MG63 (cell line): ENCODE data around the gene PCIF1. TPM values are rescaled to one million over a fixed set of nuclear protein-coding genes. Genes with fewer than 3 reads are reported as not detected.

Source experiments
- DNase-seq: peaks from one replicate; pipeline ENCODE4 v3.0.0-alpha.2; 2020
- H3K27me3 ChIP-seq: fragments of 250-450 bp; sonication (Bioruptor Pico); 2 replicates; pipeline ENCODE4 v1.5.1; 2020; ENCODE audit warnings: mild to moderate bottlenecking, moderate library complexity
- H3K36me3 ChIP-seq: fragments of 250-450 bp; sonication (Bioruptor Pico); 2 replicates; pipeline ENCODE4 v1.5.1; 2020; ENCODE audit warnings: mild to moderate bottlenecking, moderate library complexity
- H3K4me3 ChIP-seq: fragments of 250-450 bp; sonication (Bioruptor Pico); 2 replicates; pipeline ENCODE4 v1.5.1; 2020; ENCODE audit warnings: mild to moderate bottlenecking, moderate library complexity
- H3K9me3 ChIP-seq: fragments of 250-450 bp; sonication (Bioruptor Pico); 2 replicates; pipeline ENCODE4 v1.5.1; 2020; ENCODE audit warnings: mild to moderate bottlenecking, moderate library complexity
- total RNA-seq: library from RNA; depleted of rRNA; stranded (reverse); fragments of >200 nt; shearing (Covaris generic); gene quantifications from 2 replicates; pipeline ENCODE4 v1.2.3, GENCODE V29; 2014; ENCODE audit warnings: low replicate concordance

Gene PCIF1
- total RNA-seq, 1 experiment from 2014 or later = 10.5 TPM

DNA sequence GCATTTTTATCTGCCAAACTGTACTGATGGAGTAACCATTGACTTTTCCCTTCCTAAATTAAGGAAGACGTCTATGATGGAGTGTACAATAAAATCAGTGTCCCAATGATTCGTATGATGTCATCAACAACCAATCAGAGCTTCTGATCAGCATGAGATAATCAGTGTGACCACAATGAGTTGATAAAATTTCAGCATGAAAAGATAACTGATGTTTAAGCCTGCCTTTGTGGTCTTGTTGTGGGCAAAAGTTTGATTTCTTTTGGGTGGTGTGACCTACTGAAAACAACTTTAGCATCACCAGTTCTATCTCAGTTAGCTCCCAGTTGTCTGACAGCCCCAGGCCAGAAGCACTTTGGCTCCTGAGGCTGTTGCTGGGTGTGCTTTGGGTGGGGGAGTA is 3.3 kb downstream of the PCIF1 start:
- DNase-seq = no peak
- no peak overlapping the region for H3K4me3 ChIP-seq
- H3K36me3 ChIP-seq = peaks cover 51% of the 10 kb centered on the region
- no peaks in the 10 kb centered on the region for H3K9me3 ChIP-seq
- no peaks in the 10 kb centered on the region for H3K27me3 ChIP-seq

DNA sequence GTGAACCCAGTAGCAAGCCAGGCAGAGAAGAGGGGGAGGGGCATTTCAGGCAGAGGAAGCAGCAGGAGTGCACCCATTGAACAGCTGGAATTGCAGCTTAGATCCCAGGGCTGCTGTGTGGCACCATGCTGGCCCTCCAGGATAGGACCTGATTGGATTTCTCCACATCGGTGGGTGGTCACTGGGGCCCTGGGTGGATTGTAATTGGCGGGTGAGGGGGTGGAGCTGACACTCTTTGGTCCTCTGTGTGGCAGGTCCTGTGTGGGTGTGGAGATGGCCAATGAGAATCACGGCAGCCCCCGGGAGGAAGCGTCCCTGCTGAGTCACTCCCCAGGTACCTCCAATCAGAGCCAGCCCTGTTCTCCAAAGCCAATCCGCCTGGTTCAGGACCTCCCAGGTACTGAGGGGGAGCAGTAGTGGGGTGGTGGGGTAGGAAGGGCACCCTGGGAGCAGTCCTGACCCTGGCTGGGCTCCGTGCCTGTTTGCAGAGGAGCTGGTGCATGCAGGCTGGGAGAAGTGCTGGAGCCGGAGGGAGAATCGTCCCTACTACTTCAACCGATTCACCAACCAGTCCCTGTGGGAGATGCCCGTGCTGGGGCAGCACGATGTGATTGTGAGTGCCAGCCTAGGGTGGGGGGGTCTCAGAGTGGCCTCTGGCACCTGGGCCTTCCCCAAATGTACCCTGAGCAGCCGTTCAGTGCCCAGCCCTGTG is 4.4 kb downstream of the PCIF1 start:
- peaks cover 60% of the 10 kb centered on the region for H3K36me3 ChIP-seq
- no peak overlapping the region for H3K4me3 ChIP-seq
- no peaks in the 10 kb centered on the region for H3K27me3 ChIP-seq
- no peak for DNase-seq
- H3K9me3 ChIP-seq = no peaks in the 10 kb centered on the region

DNA sequence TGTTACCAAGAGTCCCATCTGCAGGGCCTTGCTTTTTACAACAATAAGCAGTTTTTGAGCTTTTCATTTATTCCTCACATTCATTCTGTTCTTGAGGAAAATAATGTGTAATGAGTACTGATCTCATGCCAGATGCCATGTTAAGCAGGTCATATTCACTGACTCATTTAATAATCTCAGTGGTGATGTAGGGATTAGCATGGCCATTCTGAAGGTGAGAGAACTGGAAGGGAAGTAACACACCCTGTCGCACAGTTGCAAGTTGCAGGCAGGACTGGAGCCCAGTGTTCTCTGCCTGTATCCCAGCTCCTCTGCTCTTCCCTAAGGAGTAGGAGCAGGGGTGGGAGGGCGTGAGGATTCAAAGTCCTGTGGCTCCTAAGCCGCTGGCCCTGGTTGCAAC is 5.6 kb downstream of the PCIF1 start:
- Histone ChIP-seq H3K27me3 (no peaks in the 10 kb centered on the region), H3K9me3 (no peaks in the 10 kb centered on the region), H3K36me3 (peaks cover 67% of the 10 kb centered on the region), H3K4me3 (no peak overlapping the region)
- DNase-seq = no peak

DNA sequence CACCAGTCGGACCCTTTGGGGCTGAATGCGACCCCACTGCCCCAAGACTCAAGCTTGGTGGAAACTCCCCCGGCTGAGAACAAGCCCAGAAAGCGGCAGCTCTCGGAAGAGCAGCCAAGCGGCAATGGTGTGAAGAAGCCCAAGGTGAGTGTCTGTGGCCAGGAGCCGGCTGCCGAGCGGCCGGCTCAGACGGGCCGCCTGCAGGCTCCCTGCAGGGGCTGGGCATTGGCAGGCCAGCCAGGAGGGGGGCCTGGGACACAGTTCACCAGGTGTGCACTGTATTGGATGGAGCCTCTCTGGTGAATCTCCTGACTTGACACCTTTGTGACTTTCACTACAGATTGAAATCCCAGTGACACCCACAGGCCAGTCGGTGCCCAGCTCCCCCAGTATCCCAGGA is 6.0 kb downstream of the PCIF1 start:
- H3K27me3 ChIP-seq = no peaks in the 10 kb centered on the region
- DNase-seq = no peak
- H3K36me3 ChIP-seq = peaks cover 71% of the 10 kb centered on the region
- H3K9me3 ChIP-seq = no peaks in the 10 kb centered on the region
- no peak overlapping the region for H3K4me3 ChIP-seq

GRCh38 chr20:45943613-45944012 is 9.1 kb downstream of the PCIF1 start:
- no peak overlapping the region for H3K4me3 ChIP-seq
- H3K9me3 ChIP-seq = no peaks in the 10 kb centered on the region
- peaks cover 84% of the 10 kb centered on the region for H3K36me3 ChIP-seq
- DNase-seq = no peak
- H3K27me3 ChIP-seq = no peaks in the 10 kb centered on the region

GRCh38 chr20:45944151-45944964 is 9.9 kb downstream of the PCIF1 start:
- Histone ChIP-seq H3K27me3 (no peaks in the 10 kb centered on the region), H3K9me3 (no peaks in the 10 kb centered on the region), H3K36me3 (peaks cover 84% of the 10 kb centered on the region), H3K4me3 (no peak overlapping the region)
- DNase-seq = no peak

DNA sequence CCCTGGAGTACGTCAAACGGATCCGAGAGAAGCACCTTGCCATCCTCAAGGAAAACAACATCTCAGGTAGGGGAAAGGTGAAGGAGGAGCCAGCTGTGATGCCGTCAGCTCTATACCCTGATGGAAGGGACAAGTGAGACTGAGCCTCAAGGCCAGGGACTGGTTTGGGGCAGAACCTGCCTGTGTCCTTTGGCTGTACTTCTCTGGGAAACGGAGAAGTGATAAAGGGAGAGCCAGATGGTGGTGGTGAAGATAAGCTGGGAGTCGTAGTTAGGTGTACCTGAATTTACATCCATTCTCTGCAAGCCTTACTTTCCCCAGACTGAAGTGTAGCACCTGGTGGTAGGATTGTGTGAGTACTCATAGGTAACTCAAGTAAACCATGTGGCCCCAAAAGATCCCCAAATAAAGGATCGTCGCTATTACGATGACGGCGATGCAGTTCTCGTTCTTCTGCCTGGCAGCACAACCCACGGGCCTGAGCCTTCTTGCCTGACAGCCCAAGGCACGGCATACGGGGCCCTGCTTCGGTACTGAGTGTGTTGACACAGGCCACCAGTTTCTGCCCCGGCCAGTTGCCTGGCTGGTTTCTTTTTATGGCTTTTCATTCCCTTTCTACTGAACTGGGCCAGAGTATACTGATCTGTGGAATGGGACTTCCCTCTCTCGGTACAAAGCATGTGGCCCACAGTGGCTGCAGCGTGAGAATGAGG is 10.6 kb downstream of the PCIF1 start:
- no peak overlapping the region for H3K4me3 ChIP-seq
- H3K36me3 ChIP-seq = peaks cover 84% of the 10 kb centered on the region
- H3K9me3 ChIP-seq = no peaks in the 10 kb centered on the region
- DNase-seq = no peak
- H3K27me3 ChIP-seq = no peaks in the 10 kb centered on the region

- peak; percentile 42 for DNase-seq
- Histone ChIP-seq H3K36me3 (peaks cover 86% of the 10 kb centered on the region), H3K4me3 (no peak overlapping the region), H3K27me3 (no peaks in the 10 kb centered on the region), H3K9me3 (no peaks in the 10 kb centered on the region)
These were observed 11.2 kb downstream of the PCIF1 start for GRCh38 chr20:45945678-45946148.

GRCh38 chr20:45946149-45946970 is 11.9 kb downstream of the PCIF1 start:
- Histone ChIP-seq H3K9me3 (no peaks in the 10 kb centered on the region), H3K4me3 (no peak overlapping the region), H3K36me3 (peaks cover 84% of the 10 kb centered on the region), H3K27me3 (no peaks in the 10 kb centered on the region)
- no peak for DNase-seq

GRCh38 chr20:45947110-45947866 is 12.8 kb downstream of the PCIF1 start:
- Histone ChIP-seq H3K4me3 (no peak overlapping the region), H3K9me3 (no peaks in the 10 kb centered on the region), H3K36me3 (peaks cover 90% of the 10 kb centered on the region), H3K27me3 (no peaks in the 10 kb centered on the region)
- no peak for DNase-seq

DNA sequence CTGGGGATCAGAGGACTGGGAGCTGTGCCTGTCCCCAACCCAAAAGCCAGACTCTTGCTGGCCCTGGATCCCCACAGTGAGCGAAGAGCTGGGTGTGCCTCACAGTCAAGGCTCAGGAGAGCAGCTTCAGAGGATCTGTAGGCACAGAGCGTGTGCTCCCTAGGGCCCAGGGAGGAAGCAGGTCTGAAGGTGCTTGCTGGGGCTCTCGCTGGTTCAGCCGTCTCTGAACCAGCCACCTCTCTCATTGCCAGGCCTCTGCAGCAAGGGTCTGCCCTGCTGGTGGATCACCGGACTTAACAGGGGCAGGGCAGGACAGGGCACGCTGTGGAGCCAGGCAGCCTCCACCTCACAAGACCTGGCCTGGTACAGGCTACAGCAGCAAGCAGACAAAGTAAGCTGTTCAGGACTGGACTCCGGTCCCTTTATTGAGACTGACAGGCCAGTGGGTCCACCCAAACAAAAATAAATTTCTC is 13.8 kb downstream of the PCIF1 start:
- no peaks in the 10 kb centered on the region for H3K9me3 ChIP-seq
- H3K4me3 ChIP-seq = no peak overlapping the region
- H3K27me3 ChIP-seq = no peaks in the 10 kb centered on the region
- no peak for DNase-seq
- H3K36me3 ChIP-seq = peaks cover 93% of the 10 kb centered on the region

- H3K4me3 ChIP-seq = no peak overlapping the region
- no peak for DNase-seq
- peaks cover 93% of the 10 kb centered on the region for H3K36me3 ChIP-seq
- H3K27me3 ChIP-seq = no peaks in the 10 kb centered on the region
- H3K9me3 ChIP-seq = no peaks in the 10 kb centered on the region
These were observed 14.5 kb downstream of the PCIF1 start for GRCh38 chr20:45948742-45949541.

DNA sequence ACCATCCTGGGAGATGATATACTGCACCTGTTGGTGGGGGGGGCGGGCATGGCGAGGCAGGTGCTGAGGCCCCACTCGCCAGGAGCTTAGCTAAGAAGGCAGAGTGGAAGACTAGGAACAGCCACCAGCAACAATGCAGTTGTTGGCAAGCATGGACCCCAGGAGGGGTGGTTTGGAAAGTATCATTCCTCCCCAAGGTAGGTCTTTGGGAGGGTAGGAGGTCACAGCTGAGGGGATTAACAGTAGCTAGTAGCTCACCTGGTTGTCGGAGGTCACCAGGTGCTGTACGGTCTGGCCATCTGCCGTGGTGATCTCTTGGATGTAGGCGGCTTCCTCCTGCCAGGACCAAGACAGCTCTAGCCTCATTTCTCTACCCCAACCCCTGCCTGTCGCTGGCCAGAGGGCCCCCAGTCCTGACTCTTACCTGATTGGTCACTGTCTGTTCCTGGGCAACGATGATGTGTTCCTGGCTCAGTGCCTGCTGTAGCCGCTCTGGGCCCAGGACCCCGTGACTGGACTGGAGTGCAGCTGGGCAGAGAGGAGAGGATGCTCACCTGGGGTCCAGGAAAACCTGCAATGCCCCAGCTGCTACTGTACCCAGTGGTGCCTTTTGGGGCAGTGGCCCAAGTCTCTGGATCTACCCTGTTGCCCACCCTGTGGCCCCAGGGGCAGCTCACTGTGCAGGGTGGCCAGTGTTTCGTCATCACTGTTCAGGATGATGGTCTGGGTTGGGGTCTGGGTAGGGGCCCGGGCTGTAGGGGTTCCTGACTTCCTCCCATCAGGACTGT is 15.3 kb downstream of the PCIF1 start:
- Histone ChIP-seq H3K36me3 (peaks cover 88% of the 10 kb centered on the region), H3K4me3 (no peak overlapping the region), H3K27me3 (no peaks in the 10 kb centered on the region), H3K9me3 (no peaks in the 10 kb centered on the region)
- DNase-seq = no peak

DNA sequence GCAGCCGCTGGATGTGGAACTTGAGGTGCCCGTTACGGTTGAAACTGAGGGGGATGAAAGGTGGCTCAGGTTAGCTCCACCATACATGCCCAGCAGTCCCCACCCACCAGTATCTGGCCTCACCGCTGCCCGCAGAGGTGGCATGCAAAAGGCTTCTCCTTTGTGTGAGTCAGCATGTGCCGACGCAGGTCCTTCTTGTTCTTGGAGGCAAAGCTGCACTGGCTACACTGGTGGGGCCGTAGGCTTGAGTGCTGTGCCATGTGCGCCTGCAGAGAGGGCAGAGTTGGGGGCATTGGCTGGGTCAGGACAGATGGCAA is 15.8 kb downstream of the PCIF1 start:
- Histone ChIP-seq H3K36me3 (peaks cover 83% of the 10 kb centered on the region), H3K4me3 (no peak overlapping the region), H3K9me3 (no peaks in the 10 kb centered on the region), H3K27me3 (no peaks in the 10 kb centered on the region)
- no peak for DNase-seq
